Tibial nerve (tissue), 3 donors: Measurements from ENCODE around the gene FDXACB1.

ENCODE experiments used
- CTCF ChIP-seq, 5 experiments: fragments of 200-600 bp in 3 of 5; fragments of 450-650 bp in 2 of 5; sonication (generic) in 3 of 5; IDR thresholded peaks; one replicate each; pipeline ENCODE4 v1.5.1; 2016 to 2019; ENCODE audit warnings: antibody characterized with exemption in 5 of 5, mild to moderate bottlenecking in 3 of 5, moderate library complexity in 2 of 5
- POLR2A ChIP-seq, 2 donors: fragments of 450-650 bp; IDR thresholded peaks; one replicate each; pipeline ENCODE4 v1.6.1; 2017; ENCODE audit warnings: antibody characterized with exemption in 2 of 2, mild to moderate bottlenecking in 2 of 2, moderate library complexity in 2 of 2

DNA sequence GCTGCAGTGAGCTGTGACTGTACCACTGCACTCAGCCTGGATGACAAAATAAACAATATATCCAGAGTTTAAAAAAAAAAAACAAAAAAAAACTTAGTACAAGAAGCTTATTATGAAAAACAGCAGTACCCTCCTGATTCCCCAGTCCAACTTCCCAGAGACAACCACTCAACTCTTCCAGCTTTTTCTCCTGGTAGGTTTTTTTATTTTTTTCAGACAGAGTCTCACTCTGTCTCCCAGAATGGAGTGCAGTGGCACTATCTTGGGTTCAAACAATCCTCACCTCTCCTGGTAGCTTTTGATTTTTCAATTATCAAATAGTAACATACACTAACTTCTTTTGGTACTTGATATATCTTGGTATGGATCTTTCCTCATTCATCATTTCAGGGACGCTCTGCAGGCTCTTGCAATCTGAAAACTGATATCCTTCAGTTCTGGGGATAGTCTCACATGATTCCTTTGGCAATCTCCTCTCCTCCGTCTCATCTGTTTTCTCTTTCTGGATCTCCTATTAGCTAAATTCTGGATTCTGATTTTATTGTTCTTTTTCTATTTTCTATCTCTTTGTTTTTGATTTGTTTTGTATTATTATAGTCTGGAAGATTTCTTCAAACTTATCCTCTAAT, 52.5 kb downstream of the FDXACB1 start:
- TF ChIP-seq POLR2A (IDR thresholded peaks at IDR 0.05), result no peak
- no peak for TF ChIP-seq CTCF (IDR thresholded peaks at IDR 0.05)
